Endometrial microvascular endothelial cells (primary cell): ENCODE results near the gene TBR1. TPM values are rescaled to one million over a fixed set of nuclear protein-coding genes. Genes with fewer than 3 reads are reported as not detected.

ENCODE experiments used
- in situ Hi-C: cut with HindIII; loops from 2 replicates; pipeline ENCODE4 v1.10.0; 2017; ENCODE audit warnings: low sequenced_read_pairs, low pct_unique_long_range_greater_than_20kb; ENCODE audit errors: inconsistent ontology term
- total RNA-seq: library from RNA; depleted of rRNA; stranded (reverse); fragments of >200 nt; gene quantifications from one replicate; pipeline ENCODE4 v1.2.3, GENCODE V29; 2015; ENCODE audit errors: inconsistent ontology term

Gene TBR1
- total RNA-seq, 1 donor from 2014 or later = not detected

GRCh38 chr2:161425728-161426454, 9.8 kb downstream of the TBR1 start:
- in situ Hi-C loops = no loop called here

GRCh38 chr2:161426455-161426921, 10.4 kb downstream of the TBR1 start:
- in situ Hi-C loops = no loop called here

- in situ Hi-C loops = no loop called here
These were observed 11.0 kb downstream of the TBR1 start for GRCh38 chr2:161426922-161427663.

DNA sequence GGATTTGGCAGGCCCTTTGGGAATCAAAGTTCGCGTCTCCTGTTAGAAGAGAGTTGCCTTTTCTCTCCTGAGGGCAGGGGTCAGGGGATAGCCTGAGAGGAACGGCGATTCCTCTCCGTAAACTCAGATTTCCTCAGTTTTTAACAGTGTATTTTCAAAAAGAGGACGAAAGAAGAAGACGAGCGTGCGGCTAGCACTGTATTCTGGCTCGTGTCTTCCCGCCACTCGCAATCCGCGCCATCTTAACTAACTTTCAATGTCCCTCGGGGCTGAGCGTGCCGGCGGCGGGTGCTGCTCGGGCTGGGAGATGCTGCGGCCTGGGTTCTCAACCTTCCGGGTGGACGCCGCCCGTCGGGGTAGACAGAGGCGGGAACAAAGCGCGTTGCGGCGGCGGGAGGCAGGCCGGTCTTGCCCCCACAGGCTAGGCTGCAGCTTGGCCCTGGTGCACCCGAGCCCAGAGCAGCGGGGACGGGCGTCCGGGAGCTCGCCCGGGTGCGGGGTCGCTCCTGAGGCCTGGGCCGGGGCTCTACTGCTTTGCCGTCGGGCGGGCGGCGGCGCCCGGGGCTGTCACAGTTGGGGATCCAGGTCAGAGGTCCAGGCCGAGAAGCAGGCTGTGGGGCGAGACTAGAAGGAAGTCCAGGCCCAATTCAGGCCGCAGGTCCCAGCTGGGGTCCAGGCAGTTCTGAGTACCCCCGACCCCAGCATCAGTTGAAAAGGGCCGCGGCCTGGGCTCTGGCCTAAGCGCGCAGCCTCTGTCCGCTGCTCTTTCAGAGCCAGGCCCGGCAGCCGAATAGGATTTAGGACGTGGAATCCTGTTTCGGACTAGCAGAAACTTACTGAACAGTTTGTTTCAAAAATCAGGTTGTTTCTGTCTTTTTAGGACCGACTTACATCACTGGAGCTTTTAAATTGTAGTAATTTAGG, 11.8 kb downstream of the TBR1 start:
- in situ Hi-C loops = no loop called here

- in situ Hi-C loops = no loop called here
These were observed 14.3 kb downstream of the TBR1 start for GRCh38 chr2:161430386-161430785.

- in situ Hi-C loops = no loop called here
These were observed 16.0 kb downstream of the TBR1 start for GRCh38 chr2:161432107-161432506.

DNA sequence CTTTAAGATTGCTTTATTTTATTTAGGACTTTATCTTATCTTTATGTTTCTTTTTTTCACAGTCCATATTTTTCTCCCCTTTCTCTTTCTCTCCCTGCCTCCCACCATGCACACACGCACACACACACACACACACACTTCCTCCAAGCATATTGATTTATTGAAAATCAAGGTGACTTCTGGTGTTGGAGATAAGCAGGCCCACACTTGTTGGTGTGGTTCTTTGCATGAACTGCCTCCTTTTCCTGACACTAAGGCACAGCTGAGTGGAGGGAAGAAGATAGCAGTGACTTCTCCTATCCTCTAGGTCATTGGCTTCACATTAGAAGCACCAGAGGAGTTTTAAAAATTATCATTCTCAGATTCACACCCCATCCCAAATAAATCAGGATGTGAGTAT, 18.0 kb downstream of the TBR1 start:
- in situ Hi-C loops = no loop called here

DNA sequence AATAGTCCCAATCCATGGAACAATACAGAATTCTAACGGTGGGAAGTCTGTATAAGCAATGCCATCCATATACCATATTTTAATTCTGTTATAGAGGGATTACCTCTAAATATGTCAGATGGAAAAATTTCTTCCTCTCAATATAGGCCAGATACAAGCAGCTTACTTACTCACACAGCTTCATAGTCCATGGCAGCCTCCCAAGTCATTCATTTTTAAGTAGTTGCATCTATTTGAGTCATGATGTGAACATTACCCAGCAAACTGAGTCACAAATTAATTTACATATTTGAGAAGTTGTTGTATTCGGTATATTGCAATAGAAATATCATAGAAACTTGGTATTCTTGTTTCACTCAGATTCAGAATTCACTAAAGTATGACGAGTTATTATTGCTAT, 20.3 kb downstream of the TBR1 start:
- in situ Hi-C loops = no loop called here

- in situ Hi-C loops = no loop called here
These were observed 22.5 kb downstream of the TBR1 start for GRCh38 chr2:161438598-161438997.

DNA sequence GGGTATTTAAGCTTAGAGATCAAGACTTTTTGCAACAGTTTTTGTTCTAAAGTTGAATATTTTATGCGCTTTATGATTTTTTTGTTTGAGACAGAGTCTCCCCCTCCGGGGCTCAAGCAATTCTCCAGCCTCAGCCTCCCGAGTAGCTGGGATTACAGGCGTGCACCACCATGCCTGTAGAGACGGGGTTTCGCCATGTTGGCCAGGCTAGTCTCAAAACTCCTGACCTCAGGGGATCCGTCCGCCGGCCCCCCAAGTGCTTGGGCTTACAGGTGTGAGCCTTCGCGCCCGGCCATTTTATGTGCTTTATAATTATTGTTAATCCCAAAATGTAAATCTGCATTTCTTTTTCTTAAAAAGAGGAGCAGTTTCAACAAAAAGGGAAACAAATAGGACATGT, 29.0 kb downstream of the TBR1 start:
- in situ Hi-C loops = no loop called here

DNA sequence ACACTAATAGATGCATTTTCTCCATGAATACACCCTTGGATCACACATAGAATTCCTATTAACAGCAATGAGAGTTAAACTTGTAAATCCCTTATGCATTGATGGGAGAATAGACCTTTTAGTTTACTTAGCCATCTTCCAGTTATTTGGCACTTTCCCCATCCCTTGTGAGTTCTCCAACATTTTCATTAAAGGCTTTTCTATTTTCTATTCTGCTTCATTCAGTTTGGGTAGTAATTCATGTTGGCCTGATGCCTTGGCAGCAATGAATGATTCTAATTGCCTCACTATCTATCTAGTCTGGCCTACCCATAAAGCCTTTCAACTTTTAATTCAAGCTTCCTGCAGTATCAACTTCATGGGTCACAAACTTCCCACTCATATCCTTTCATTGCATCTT, 32.3 kb downstream of the TBR1 start:
- in situ Hi-C loops = no loop called here

- in situ Hi-C loops = no loop called here
These were observed 55.5 kb downstream of the TBR1 start for GRCh38 chr2:161471631-161472030.

GRCh38 chr2:161474920-161475319, 58.8 kb downstream of the TBR1 start:
- in situ Hi-C loops = no loop called here

Other genes starting within 250 kb of the TBR1 start
- 108 TPM for gene PSMD14, start 107.9 kb upstream of the TBR1 start, total RNA-seq
- gene SLC4A10, start 208.1 kb downstream of the TBR1 start, total RNA-seq = not detected